ENCODE data around the gene SV2C.

- TF ChIP-seq CTCF (optimal IDR thresholded peaks at IDR 0.05 in 1 of 3, IDR thresholded peaks at IDR 0.05 in 1 of 3, conservative IDR thresholded peaks at IDR 0.05 in 1 of 3; ENCODE audit: extremely low read depth in 1 of 3, insufficient read depth in 2 of 3, low read length in 3 of 3) (no peak), EZH2 (IDR thresholded peaks at IDR 0.05; ENCODE audit: low read length) (no peak)
Measured at GRCh38 chr5:76196457-76196856, 113.3 kb downstream of the SV2C start.

All from keratinocyte (primary cell).